Mesenteric fat pad (tissue), 1 donor: Measurements from ENCODE around the gene RNGTT. TPM values are rescaled to one million over a fixed set of nuclear protein-coding genes. Genes with fewer than 3 reads are reported as not detected.

Experiments used
- DNase-seq: peaks from one replicate; pipeline ENCODE4 v3.0.0-alpha.2; 2020; ENCODE audit warnings: low spot score
- total RNA-seq: library from RNA; stranded (reverse); fragmentation: NEBNext Ultra II Directional; extraction: Animal tissue kit (Norgen Biotek cat#: 25700); gene quantifications from one replicate; pipeline ENCODE4 v1.2.1, GENCODE V29; 2021
- donor health status: DM: yes; HTN: yes; CAD: no.

Gene RNGTT
- total RNA-seq, 1 donor from 2014 or later: 11.6 TPM

DNA sequence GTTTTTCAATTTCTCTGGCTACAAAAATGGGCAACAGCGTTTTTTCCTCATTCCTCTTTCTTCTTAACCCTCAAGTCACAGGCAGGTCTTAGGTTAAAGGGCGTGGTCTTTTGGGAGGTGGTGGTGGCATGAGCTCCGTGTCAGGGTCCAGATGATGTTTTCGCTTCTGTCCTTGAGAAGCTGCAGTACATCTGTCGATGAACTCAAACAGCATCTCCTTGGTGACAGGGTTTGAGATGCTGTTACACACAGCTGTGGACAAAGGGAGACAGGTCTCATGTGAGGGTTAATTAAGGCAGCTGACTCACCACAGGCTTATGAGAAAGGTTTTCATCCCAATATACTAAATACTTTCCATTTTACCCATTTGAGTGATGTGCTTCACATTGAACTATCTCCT, 350.8 kb downstream of the RNGTT start:
- no peak for DNase-seq

DNA sequence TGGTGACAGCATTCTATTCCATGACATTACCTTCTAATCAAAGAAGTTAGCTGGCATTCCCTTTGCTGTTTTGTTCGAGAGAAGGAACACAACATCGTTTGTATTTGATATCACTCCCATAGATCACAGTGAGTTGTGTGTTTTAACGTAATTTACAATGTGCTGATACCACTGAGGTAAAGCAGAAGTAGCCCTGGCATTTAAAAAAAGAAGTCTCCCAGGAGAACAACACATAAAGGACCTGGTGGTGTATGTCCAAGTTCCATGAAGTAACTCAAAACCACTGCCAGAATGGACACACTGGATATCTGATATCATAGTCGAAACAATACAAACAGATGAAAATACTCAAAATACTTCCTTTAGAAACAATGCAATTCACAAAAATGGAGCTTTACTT, 351.7 kb downstream of the RNGTT start:
- no peak for DNase-seq

GRCh38 chr6:88609983-88610382, 353.4 kb downstream of the RNGTT start:
- no peak for DNase-seq

- no peak for DNase-seq
Observed at GRCh38 chr6:88605271-88605670, 358.1 kb downstream of the RNGTT start.

DNA sequence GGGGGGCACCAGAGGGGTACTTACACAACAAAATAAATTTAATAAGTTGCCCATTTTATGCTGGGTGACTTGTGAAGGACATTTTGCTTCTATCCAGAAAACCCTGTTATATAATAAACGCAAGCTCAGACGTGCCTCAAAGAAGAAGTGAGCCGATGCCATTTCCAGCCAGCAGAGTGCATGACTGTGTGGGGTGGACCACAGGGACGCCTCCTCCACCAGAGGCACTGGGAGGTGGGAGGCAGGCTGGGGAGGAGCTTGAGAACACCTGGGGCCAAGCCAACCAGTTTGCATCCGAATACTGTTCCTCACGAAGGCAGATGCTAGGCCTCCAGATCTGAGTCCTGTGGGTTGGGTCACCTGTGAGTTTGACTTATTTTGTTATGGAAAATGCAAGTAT, 363.8 kb downstream of the RNGTT start:
- DNase-seq: no peak

GRCh38 chr6:88596801-88597200, 366.6 kb downstream of the RNGTT start:
- DNase-seq: no peak

GRCh38 chr6:88588938-88589337, 374.5 kb downstream of the RNGTT start:
- no peak for DNase-seq

DNA sequence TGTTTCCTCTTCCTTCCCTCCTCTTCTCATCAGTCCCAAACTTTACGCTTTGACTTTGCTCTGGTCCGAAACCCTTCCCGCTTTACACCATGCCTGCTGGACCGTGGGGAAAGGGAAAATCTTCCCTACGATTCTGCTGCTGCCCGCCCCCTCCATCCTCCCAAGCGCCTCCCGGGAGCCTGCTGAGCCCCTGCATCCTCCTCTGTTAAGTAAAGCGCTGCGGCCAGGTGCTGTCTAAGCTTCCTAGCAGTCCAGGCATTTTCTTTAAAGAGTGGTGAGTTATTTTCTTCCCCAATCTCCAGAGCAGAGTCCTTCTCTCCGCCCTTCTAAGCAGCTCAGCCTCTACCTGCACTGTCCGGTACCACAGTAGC, 376.3 kb downstream of the RNGTT start:
- DNase-seq: no peak

- no peak for DNase-seq
Observed at GRCh38 chr6:88586371-88587149, 376.9 kb downstream of the RNGTT start.

DNA sequence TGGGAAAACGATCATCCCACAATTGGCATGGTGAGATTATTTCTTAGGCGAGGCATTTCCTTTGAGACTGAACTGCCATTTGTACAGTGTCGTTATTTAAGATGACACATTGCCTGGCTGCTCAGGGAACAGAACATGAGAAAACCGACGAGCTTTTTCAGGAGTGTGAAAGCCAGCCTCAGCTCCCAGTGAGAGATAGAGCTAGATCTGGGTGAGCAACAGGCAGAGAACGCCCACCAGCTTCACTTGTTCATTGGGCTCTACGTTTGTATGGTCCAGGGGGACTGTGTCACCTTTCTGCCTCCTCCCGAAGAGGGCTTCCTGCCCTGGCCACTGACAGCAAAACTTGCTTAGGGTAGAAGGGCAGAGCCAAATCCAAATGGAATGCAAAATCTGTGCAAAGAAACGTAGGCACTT, 378.1 kb downstream of the RNGTT start:
- DNase-seq: no peak

DNA sequence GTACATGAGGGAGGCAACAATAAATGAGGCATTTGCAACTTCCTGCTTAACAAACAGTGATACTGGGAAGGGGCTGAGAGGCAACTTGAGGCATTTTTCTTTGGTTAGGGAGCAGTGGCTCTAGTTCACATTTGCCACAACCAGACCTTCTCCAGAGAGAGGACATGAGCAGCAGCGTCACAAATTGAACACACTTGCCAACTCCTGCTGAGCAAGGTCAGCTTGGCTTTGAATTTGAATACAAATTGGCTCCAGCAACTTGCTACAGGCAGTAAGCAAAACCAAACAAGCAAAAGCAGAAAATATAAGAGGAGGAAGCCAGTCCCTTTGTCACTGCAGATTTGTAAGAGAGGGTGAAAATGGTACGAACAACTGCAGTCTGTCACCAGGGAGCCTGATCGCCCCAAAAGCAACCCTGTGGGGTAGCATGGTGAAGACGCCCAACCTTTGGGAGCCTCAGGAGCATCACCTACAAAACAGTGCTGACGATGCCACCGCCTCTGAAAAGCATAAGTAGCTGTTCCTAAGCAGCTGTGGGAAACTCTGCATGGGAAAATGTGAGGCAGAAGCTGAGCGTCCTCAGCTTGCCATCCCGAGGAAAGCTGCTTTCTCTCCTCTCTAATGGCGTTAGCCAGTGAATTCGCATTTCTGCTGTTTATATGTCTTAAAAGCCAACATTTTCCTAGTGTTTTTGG, 378.7 kb downstream of the RNGTT start:
- no peak for DNase-seq

- no peak for DNase-seq
Observed at GRCh38 chr6:88577461-88577860, 386.0 kb downstream of the RNGTT start.

DNA sequence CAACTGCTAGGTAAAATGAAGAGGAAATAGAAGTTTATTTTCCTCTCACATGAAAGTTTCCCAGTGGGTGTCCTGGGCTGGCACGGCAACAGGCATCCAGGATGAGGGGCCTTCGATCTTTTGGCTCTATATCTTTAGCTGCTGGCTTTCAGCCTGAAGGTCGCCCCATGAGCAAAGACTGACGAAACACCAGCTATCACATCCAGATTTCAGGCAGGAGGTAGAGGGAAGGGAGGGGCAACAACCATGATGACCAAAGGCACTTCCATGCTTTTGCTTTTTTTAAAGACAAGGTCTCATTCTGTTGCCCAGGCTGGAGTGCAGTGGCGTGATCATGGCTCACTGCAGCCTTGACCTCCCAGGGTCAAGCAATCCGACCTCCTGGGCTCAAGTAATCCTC, 387.9 kb downstream of the RNGTT start:
- DNase-seq: no peak

GRCh38 chr6:88574651-88575050, 388.8 kb downstream of the RNGTT start:
- no peak for DNase-seq

GRCh38 chr6:88574031-88574430, 389.4 kb downstream of the RNGTT start:
- DNase-seq: no peak

- DNase-seq: no peak
Observed at GRCh38 chr6:88573561-88573960, 389.9 kb downstream of the RNGTT start.

GRCh38 chr6:88572449-88573139, 390.8 kb downstream of the RNGTT start:
- no peak for DNase-seq

DNA sequence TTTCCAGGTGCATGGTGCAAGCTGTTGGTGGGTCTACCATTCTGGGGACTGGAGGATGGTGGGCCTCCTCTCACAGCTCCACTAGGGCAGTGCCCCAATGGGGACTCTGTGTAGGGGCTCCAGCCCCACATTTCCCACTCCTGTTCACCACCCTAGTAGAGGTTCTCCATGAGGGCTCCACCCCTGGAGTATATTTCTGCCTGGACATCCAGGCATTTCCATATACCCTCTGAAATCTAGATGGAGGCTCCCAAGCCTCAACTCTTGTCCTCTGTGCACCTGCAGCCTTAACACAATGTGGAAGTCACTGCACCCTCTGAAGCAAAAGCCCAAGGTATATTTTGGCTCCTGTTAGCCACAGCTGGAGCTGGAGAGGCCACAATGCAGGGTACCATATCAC, 393.5 kb downstream of the RNGTT start:
- DNase-seq: no peak

GRCh38 chr6:88567696-88568095, 395.7 kb downstream of the RNGTT start:
- no peak for DNase-seq

DNA sequence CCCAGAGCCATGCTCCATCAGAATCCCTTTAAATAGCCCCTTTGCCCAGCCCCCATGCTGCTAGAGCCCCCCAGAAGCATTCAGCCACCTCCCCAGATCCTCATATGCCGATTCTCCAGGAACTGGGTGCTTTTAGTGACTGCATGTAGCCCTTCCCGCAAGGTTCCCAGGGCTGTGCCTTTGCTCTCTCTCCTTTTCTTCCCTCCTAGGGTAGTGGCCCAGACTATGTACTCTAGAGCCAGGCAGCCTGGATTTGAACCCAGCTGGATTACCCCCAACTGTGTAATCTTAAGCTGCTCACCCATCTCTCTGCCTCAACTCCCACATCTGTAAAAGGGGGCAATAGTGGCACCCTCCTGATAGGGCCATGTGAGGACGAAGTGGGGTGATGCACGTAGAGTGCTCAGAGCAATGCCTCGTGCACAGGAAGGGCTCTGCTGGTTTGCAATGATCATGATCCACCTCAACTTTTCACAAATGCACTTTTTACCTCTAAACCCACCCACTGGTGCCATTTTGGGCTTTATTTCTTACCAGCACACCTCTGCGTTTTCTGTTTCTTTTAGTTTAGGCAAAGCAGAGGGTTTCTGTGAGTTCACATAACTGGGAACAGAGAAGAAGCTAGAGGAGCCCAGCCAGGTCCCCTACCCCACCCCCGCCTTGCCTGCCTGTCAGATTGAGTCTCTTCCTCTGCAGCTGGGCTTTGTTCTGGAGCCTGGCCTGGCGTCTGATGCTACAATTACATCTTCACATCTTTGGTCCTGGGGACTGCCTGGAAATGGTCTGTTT, 396.5 kb downstream of the RNGTT start:
- no peak for DNase-seq

- DNase-seq: no peak
Observed at GRCh38 chr6:88565836-88566235, 397.6 kb downstream of the RNGTT start.

GRCh38 chr6:88565409-88565811, 398.0 kb downstream of the RNGTT start:
- no peak for DNase-seq
